HL-60/S4 treated with phorbol 12-myristate 13-acetate at 8.2 ng/mL for 4 days and 3 days (cell line): ENCODE data around the gene PTBP1.

ENCODE experiments used
- in situ Hi-C: fragments of 300-500 bp; cut with MboI; formaldehyde crosslinking; loops from 2 replicates; pipeline ENCODE4 v1.15.0; 2022; ENCODE audit warnings: low sequenced_read_pairs

PTBP1 gene

DNA sequence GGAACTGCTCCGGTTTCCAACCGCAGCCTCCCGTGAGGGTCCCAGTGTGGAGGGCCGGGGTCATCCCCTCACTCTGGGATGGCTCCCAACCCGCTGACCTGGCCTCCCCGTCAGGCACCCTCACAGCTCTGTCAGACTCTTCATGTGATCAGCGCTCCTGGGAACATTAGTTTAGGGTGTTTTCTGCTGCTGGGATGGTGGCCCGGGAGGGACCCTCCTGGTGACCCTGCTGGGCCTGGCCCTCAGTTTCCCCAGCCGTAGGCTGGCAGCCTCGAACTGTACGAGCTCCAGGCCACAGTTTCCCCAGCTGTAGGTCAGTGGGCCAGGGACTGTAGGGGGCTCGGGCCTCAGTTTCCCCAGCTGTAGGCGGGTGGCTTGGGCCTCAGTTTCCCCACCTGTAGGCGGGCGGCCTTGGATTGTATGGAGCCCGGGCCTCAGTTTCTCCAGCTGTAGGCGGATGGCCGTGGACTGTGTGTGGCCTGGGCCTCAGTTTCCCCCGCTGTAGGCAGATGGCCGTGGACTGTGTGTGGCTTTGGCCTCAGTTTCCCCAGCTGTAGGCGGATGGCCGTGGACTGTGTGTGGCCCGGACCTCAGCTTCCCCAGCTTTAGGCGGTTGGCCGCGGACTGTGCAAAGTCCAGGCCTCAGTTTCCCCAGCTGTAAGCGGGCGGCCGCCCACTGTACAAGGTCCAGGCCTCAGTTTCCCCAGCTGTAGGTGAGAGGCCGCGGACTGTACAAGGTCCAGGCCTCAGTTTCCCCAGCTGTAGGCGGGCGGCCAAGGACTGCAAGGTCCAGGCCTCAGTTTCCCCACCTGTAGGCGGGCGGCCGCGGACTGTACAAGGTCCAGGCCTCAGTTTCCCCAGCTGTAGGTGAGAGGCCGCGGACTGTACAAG is 1.3 kb upstream of the PTBP1 start:
- in situ Hi-C loops = no loop called here

DNA sequence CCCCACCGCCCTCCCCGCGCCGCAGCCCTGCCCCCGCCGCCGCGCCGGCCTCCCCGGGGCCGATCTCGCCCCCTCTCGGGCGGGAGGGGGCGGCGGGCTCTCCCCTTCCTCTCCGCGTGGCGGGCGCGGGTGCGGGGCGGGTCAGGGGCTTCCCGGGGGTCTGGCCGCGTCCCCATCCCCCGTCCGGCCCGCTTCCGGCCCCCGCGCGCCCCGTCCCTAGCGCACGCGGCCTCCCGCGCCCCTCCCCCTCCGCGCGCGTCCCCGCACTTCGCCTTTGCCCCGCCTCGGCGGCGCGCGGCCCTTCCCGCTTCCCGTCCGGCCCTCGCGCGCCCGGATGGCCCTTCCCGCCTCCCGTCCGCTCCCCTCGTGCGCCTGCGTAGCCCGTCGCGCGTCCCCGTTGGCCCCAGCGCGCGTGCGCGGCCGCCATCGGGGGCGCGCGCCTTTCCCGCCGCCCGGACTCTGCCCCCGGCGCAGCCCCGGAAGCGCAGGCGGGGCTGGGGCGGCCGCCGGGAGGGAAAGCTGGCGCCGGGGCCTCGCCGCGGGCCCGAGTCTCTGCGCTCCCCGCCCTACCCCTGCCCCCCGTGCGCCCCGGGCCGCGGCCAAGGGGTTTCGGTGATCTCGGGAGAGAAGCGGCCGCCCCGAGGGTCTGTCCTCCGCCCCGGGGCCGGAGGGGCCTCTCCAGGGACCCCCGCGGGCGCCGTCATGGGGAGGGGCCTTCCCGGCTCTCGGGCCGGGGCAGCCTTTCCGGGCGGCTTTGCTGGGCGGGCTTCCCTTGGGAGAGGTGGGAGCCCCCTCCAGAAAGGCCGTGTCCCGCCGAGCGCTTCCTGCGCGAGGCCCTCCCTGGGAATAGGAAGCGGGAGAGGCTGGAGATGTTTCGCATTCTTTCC is 519 bp downstream of the PTBP1 start:
- in situ Hi-C loops = no loop called here

DNA sequence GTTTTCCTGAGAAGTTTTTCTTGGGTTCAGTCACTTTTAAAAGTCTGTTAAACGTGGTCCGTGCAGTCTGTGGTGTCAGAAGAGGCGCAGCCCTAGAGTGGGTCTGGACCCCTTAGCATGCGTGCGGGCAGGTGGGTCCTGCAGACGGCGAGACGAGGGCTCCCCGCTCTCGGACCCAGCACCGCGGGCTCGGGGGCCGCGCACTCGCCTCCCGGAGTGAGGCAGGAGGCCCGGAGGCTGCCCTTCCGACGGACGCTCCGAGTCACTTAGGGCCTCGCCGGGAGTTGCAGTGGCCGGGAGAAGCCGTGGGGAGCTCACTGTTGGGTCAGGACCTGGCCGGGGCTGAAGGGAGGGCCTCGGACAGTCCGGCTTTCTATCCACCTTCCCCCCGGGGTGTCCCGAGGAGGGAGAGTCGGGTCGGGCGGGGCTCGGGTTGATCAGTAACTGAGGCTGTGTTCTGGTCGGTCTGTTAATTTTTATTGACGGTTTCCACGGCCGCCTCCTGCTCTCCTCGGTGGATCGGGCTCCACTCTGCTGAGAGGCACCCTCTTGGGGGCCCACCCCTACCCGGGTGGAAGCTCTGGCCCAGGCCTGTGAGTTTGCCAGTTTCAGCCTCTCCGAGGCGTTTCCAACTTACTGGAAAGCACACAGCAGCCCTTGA is 1.3 kb downstream of the PTBP1 start:
- in situ Hi-C loops = no loop called here

DNA sequence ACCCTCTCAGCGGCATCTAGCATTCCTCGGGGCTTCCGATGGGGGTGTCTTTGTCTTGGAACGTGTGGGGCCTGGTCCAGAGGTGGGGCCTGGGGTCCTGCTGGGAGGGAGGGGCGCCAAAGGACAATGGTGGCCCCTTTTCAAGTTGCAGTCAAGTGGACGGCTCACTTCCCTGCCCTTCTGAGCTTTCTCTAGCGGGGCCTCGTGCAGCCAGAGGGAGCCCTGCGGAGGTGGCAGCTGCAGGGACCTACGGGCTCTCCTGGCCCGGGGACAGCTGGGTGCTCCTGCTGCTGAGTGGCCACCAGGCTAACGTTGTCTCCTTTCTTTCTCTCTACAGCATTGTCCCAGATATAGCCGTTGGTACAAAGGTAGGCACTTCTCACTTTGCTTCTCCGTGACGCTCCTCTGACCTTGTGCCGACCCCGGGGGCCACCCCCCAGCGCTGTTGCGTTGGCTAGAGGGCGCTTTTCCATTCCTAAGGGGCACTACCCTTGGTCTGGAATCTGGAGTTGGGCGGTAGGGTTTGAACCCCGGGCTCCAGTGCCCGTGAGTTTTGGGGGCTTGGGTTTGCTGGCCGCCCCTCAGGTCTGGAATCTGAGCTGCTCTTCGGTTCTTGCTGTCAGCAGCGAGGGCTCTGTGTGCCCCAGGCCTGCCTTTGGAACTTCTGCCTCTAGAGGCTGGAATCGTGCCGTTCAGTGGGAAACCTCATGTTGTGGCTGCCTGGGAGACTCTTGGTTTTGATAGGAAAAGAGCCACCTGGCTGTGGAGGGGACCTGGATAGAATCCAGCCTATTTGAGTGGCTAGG is 2.0 kb downstream of the PTBP1 start:
- in situ Hi-C loops = no loop called here

DNA sequence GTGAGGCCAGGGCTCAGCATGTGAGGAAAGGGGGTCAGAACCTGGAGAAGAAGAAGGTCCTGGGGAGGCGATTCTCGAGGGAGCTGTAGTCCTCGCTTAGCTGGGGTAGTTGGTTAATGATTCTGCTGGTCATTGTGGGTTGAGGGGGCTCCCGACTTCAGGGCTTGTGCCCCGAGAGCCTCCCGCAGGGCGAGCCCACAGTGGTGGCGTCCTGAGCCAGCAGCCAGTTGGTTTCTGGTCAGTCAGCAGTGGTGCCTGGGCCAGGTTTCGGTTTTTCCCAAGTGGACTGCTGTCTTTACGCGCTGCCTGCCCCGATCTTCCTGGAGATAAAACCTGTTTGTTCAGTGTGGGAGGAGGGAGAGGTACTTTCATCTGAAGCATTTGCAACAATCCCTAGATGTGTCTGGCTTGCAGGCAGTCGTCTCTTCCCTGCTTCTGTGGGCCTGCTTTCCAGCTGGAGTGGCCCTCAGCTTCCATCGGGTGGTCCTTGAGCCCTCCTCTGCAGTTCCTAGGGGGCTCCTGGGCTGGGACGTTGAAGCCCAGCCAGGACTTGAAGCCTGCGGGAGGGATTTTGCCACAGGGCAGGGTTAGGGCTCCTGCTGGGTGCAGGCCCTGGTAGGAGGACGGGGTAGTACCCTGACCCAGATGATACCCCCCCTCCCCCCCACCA is 3.2 kb downstream of the PTBP1 start:
- in situ Hi-C loops = no loop called here

DNA sequence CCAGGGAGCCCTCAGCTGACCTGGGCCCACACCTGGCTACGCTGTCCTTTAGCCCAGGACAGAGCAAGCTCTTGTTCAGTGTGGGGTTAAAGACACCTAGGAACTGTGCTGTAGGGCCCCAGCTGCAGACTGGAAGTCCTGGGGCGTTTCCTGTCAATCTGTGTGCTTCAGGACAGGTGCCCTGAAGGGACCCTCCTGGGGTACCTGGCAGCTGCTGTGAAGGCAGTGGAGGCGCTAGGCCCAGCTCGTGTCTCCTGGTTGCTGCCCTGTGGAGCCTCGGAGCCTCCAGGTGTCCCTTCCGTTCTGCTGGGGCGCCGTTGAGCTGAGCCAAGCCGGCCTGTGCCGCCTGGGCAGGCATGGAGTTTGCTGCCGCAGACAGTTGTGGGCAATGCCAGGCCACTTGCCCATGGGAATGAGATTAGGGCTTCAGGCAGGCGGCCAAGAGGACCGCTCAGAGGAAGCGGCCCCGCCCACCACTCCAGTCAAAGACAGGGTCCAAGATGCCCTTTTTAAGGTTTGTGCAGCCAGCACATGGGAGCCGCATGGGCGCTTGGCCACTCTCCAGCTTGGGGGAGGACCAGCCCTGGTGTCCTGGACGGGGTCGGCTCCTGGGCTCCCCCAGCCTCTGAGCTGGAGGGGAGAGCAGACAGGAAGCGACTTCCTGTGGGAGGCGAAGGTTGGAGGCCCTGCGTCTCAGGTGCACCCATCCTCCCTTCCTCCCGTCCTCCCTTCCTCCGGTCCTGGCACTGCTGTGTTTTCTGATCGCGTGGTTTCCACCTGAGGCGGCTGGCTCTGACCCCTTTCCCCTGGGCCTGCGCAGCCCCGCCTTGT is 4.0 kb downstream of the PTBP1 start:
- in situ Hi-C loops = no loop called here

DNA sequence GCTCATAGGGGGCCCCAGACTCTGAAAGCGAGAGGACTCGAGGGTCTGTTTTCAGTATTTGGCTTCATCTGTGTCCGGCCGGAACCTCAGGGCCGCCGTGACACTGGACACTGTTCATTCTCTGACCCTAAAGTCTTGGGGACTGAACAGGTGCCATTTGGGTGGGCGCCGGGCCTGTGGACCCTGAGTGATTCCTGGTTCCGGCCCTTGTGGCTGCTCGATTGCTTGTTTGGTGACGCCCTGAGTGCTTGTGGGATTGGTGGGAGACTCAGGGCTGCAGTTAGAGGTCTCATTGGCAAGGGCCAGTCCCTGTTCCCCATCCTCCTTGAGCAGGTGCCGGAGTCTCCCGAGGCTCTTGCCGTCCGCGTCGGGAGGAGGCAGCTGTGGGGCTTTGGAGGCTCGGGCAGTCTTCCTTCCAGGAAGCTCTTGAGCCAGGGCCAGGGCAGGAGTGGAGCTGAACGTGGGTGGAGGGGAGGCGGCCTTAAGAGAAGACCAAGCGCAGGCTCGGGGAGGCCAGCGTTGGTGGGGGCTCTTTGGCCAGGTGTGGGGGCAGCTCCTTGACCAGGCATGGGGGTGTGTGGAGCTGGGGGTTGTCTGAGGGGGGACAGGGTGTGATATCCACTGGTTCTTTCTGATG is 4.7 kb downstream of the PTBP1 start:
- in situ Hi-C loops = no loop called here

DNA sequence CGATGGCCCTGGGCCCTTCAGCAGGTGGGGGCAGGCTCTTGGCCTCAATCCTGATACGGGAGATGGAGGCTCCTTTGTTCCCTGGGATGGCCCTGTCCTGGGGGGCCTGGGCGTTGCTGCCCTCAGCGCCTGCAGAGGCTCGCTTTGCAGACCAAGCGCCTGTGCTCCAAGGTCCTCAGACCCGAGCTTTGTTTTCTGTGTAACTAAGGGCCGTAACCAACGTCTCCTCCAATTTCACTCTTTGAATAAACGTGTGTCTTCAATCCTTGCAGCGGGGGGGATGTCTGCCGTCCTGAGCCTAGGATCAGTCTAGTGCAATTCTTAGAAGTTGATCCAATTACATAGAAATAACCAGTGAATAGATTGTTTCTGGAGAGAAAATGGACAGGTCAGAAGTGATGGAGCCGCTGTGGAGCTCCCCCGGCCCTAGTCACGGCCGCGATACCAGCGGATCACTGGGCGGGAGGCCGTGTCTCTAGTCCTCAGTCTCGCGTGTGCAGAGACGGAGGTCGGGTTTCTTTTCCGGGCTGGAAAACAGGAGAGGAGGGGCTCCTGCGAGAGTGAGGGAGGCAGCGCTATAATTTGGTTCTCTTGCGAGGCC is 5.3 kb downstream of the PTBP1 start:
- in situ Hi-C loops = no loop called here

DNA sequence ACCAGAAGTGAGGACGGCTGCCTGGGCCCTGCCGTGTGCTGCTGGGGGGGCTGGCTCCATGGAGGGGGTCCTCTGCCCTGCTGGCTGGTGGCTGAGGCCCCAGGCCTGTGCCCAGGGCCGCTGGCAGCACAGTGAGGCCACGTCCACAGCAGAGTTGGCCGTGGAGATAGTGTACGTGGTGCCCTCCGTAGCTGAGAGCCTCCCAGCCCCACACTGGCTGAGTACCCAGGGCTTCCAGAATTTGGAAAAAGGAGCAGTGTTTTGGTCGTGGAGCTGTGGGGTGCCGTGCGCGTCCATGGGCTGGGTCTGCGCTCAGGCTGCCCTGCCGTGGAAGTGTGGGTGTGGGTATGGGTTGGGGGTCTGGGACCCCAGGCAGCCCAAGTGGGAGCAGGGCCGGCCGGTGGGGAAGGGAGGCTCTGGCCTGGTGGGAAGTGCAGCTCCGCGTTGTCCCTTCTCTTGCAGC is 5.9 kb downstream of the PTBP1 start:
- in situ Hi-C loops = no loop called here

DNA sequence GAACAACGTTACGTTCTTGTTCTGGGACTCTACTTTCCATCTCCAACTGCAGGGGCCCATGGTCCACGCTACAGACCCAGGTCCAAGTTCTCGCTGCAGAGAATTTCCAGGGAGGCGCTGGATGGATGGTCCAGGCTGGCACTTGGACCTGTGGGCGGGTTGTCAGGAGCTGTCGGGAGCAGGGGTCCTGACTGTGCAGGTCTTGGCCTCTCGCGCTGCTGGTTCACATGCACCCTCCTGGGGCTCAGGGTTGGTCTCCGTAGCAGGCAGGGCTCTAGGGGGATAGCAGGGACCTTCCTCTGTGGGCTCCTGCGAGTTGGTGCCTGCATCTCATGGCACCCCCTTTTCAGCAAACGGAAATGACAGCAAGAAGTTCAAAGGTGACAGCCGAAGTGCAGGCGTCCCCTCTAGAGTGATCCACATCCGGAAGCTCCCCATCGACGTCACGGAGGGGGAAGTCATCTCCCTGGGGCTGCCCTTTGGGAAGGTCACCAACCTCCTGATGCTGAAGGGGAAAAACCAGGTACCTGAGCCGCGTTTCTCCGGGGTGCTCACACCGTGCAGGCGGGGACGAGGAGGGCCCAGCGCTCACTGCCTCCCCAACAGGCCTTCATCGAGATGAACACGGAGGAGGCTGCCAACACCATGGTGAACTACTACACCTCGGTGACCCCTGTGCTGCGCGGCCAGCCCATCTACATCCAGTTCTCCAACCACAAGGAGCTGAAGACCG is 6.6 kb downstream of the PTBP1 start:
- in situ Hi-C loops = no loop called here

DNA sequence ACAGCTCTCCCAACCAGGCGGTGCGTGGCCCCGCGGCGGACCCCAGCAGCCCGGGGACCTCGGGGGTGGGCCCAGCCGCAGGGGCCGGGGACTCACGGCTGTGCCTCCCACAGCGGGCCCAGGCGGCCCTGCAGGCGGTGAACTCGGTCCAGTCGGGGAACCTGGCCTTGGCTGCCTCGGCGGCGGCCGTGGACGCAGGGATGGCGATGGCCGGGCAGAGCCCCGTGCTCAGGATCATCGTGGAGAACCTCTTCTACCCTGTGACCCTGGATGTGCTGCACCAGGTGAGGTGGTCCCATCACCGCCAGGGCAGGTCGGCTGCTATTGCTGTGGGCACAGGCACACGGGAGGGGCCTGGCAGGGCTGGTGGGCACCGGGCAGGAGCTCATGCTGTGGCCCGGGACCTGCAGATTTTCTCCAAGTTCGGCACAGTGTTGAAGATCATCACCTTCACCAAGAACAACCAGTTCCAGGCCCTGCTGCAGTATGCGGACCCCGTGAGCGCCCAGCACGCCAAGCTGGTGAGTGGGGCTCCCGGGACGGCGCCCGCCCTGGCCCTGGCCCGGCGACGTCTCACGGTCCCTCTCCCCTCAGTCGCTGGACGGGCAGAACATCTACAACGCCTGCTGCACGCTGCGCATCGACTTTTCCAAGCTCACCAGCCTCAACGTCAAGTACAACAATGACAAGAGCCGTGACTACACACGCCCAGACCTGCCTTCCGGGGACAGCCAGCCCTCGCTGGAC is 7.3 kb downstream of the PTBP1 start:
- in situ Hi-C loops = no loop called here

DNA sequence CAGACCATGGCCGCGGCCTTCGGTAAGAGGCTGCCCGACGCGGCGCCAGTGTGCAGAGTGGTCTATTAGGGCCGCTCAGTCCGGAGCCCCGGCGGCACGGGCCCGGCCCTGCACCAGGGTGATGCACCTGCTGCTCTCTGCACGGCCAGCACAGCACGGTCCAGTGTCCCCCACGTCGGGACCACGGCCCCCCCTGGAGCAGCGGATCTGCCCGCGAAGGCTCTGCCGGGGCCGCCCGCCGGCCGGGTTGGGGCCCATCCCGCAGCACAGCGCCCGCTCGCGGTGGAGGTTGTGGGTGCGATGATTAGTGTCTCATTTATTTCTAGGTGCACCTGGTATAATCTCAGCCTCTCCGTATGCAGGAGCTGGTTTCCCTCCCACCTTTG is 7.9 kb downstream of the PTBP1 start:
- in situ Hi-C loops = no loop called here

DNA sequence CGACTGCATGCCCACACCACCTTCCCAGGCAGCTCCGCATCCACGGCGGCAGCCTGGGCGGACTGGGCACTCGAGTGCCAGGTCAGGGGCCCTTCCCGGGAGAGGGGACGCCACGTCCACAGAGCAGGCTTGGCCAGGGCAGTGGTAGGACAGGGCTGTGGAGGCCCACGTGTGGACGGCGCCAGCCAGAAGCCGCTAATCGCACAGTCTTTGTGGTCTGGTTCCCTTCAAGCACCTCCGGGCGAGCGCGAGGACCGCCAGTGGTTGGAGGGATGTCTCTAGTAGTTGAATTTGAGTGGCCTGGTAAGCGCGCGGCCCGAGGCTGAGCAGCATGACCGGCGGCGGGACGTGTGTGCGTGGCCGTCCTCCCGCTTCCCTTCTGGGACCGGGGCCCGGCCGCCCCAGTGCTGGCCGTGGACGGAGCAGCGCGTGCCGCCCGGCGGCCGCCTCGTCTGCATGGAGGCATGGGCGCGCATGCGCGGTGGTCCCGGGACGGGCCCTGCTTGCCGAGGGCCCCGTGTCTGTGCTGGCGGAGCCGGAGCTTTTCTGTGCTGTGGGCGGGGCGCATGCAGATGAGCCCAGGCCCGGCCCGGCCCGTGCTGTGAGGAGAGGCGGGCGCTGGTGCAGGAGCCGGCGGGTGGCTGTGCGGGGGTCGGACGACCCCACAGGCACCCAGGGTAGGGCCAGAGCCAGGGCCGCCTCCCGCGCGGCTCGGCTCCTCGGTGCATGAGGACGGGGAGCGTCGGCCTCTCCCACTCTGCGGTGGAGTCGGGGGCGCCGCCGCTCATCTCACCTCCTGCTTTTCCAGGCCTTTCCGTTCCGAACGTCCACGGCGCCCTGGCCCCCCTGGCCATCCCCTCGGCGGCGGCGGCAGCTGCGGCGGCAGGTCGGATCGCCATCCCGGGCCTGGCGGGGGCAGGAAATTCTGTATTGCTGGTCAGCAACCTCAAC is 8.6 kb downstream of the PTBP1 start:
- in situ Hi-C loops = no loop called here

DNA sequence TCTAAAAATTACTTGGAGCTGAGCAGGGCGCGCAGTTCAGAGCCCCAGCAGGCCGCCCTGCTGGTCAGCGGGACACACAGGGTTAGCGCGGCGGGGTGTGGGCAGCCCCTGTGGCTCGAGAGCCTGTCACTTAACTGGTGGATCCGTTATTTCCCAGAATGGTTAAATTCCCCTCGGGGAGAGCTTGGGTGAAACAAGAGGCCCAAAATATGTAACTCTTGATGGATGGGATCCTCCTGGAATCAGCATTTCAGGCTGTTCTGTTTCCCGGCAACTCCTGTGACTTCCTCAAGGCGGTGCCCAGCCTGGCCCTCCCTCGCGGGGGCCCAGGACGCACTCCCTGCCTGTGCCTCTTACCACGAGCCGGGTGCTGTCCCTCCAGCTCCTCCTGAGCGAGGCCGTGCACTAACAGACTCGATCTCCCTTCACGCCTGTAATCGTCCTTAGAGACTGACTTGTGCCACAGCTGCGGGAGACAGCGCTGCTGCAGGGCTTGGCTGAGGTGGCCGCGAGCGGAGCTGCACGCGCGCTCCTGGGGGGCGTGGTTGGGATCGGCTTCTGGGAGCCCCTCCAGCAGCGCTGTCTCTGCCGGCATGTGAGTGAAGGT is 9.7 kb downstream of the PTBP1 start:
- in situ Hi-C loops = no loop called here
